Ureter (tissue), 1 donor: ENCODE data around the gene SLC25A13. TPM values are rescaled to one million over a fixed set of nuclear protein-coding genes. Genes with fewer than 3 reads are reported as not detected.

ENCODE experiments used
- DNase-seq: peaks from one replicate; pipeline ENCODE4 v3.0.0-alpha.2; 2020; ENCODE audit warnings: low spot score
- total RNA-seq: library from RNA; stranded (reverse); gene quantifications from one replicate; pipeline ENCODE4 v1.2.4, GENCODE V29; 2023
- donor health status: DM: yes; HTN: yes; CAD: no.

Gene SLC25A13
- total RNA-seq, 1 donor from 2014 or later: 40.6 TPM

GRCh38 chr7:96243241-96243640, 78.7 kb downstream of the SLC25A13 start:
- DNase-seq: no peak

GRCh38 chr7:96241855-96242254, 80.0 kb downstream of the SLC25A13 start:
- no peak for DNase-seq

- DNase-seq: no peak
Measured at GRCh38 chr7:96238976-96239766, 82.7 kb downstream of the SLC25A13 start.

- DNase-seq: no peak
Measured at GRCh38 chr7:96238474-96238873, 83.4 kb downstream of the SLC25A13 start.

- DNase-seq: no peak
Measured at GRCh38 chr7:96237040-96237439, 84.9 kb downstream of the SLC25A13 start.

GRCh38 chr7:96236198-96237039, 85.5 kb downstream of the SLC25A13 start:
- DNase-seq: no peak

GRCh38 chr7:96235281-96235680, 86.6 kb downstream of the SLC25A13 start:
- no peak for DNase-seq

- DNase-seq: no peak
Measured at GRCh38 chr7:96233528-96234154, 88.3 kb downstream of the SLC25A13 start.

GRCh38 chr7:96233084-96233483, 88.8 kb downstream of the SLC25A13 start:
- DNase-seq: no peak

GRCh38 chr7:96228760-96229159, 93.1 kb downstream of the SLC25A13 start:
- no peak for DNase-seq

- DNase-seq: no peak
Measured at GRCh38 chr7:96225251-96225650, 96.6 kb downstream of the SLC25A13 start.

GRCh38 chr7:96224685-96225084, 97.2 kb downstream of the SLC25A13 start:
- DNase-seq: no peak

- DNase-seq: no peak
Measured at GRCh38 chr7:96224073-96224472, 97.8 kb downstream of the SLC25A13 start.

- DNase-seq: no peak
Measured at GRCh38 chr7:96221888-96222287, 100.0 kb downstream of the SLC25A13 start.

GRCh38 chr7:96219378-96220130, 102.3 kb downstream of the SLC25A13 start:
- no peak for DNase-seq

- DNase-seq: no peak
Measured at GRCh38 chr7:96218664-96219243, 103.1 kb downstream of the SLC25A13 start.

GRCh38 chr7:96217147-96217546, 104.8 kb downstream of the SLC25A13 start:
- DNase-seq: no peak

GRCh38 chr7:96216373-96216772, 105.5 kb downstream of the SLC25A13 start:
- no peak for DNase-seq

GRCh38 chr7:96212474-96212873, 109.4 kb downstream of the SLC25A13 start:
- no peak for DNase-seq

GRCh38 chr7:96211954-96212353, 109.9 kb downstream of the SLC25A13 start:
- DNase-seq: no peak

GRCh38 chr7:96205665-96206064, 116.2 kb downstream of the SLC25A13 start:
- no peak for DNase-seq
